AG10803 (cell line): ENCODE measurements around the gene LMAN2.
"Not testable (repeated sequence)": the region's sequence is repeated elsewhere in the genome, so short reads cannot be mapped to it uniquely, and the experiment has no call there.

Source experiments
- DNase-seq: peaks from one replicate; pipeline ENCODE4 v3.0.0; 2010; ENCODE audit warnings: low read depth
- H3K4me3 ChIP-seq: 2 replicates; pipeline ENCODE4 v1.5.1; 2011; ENCODE audit warnings: mild to moderate bottlenecking, low read length, control low read depth
- CTCF ChIP-seq: conservative IDR thresholded peaks from 2 replicates; pipeline ENCODE4 v1.5.1; 2011; ENCODE audit warnings: mild to moderate bottlenecking, low read length, control low read depth, inconsistent platforms

Gene LMAN2

GRCh38 chr5:177344891-177345290 is 6.6 kb downstream of the LMAN2 start:
- no peak for TF ChIP-seq CTCF
- no peak for DNase-seq
- H3K4me3 ChIP-seq: no peak overlapping the region

- TF ChIP-seq CTCF: no peak
- no peak overlapping the region for H3K4me3 ChIP-seq
- DNase-seq: no peak
These were observed 7.7 kb downstream of the LMAN2 start for GRCh38 chr5:177343777-177344176.

DNA sequence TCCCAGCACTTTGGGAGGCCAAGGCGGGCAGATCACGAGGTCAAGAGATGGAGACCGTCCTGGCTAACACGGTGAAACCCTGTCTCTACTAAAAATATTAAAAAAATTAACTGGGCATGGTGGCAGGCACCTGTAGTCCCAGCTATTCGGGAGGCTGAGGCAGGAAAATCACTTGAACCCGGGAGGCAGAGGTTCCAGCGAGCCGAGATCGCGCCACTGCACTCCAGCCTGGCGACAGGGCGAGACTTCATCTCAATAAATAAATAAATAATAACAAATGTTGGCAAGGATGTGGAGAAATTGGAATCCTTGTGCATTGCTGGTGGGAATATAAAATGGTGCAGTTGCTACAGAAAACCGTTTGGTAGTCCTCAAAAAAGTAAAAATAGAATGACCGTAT is 8.5 kb downstream of the LMAN2 start:
- not testable (repeated sequence) for H3K4me3 ChIP-seq, DNase-seq

DNA sequence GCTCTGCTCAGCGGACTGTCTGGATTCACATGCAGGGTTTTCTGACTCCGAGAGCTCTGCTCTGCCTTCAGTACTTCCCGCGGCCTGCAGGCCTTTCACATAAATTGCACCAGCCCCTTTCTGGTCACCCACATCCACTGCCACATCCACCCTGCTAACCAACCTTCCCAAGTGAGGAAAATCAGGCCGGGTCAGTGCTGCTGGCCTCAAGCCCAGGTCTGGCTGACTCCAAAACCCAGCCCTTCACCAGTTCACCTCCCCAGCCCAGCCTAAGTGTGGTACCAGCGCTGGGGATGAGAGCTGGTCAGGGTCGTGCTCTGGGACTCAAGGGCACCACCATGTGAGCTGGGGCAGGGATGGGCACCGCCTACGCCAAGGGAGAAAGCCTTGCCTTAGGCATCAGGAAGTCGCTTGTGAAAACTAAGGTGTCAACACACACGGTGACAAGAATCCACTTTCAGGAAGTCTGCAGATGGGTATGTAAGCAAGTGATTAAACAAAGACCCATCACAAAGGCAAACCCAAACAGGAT is 12.3 kb downstream of the LMAN2 start:
- no peak for TF ChIP-seq CTCF
- no peak overlapping the region for H3K4me3 ChIP-seq
- DNase-seq: no peak

GRCh38 chr5:177338251-177339106 is 13.0 kb downstream of the LMAN2 start:
- no peak overlapping the region for H3K4me3 ChIP-seq
- TF ChIP-seq CTCF: no peak
- DNase-seq: no peak

GRCh38 chr5:177336603-177337494 is 14.6 kb downstream of the LMAN2 start:
- TF ChIP-seq CTCF: no peak
- H3K4me3 ChIP-seq: no peak overlapping the region
- no peak for DNase-seq

DNA sequence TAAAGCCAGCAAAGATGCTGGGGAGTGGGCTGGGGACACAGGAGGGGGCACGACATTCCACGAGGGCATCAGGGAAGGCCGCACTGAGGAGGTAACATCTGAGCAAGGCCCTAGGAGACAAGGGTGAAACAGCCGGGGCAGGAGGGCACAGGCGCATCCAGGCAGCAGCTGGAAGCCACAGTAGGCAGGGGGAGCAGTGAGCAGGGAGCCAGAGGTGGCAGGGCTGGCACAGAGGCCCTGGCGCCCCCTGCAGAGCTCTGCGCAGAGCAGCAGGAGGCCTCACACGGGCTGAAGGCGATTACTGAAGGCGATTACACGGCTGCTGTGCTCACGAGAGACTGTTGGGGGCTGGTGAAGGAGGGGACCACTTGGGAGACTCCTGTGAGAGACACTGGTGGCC is 15.4 kb downstream of the LMAN2 start:
- H3K4me3 ChIP-seq: no peak overlapping the region
- DNase-seq: no peak
- 0 out of 2 replicates have a peak, but pooled peaks have one; percentile 2 for TF ChIP-seq CTCF
